WTC11 (cell line): ENCODE results near the gene GPER1. TPM values are rescaled to one million over a fixed set of nuclear protein-coding genes. Genes with fewer than 3 reads are reported as not detected.

Experiments used
- ATAC-seq: fragments of 200-7000 bp; cut with Tn5 transposase; 2 replicates; pipeline ENCODE4 v1.10.0; 2021; ENCODE audit warnings: mild to moderate bottlenecking, moderate library complexity
- CTCF ChIA-PET: fragments of 300-600 bp; sonication (Branson Sonifier 250); formaldehyde crosslinking; loops from one replicate; lab custom pipeline; 2021; ENCODE audit warnings: antibody characterized with exemption; lab: Charles Lee
- POLR2A ChIA-PET: fragments of 350-600 bp; sonication (Branson Sonifier 250); formaldehyde crosslinking; loops from one replicate; lab custom pipeline; 2021; ENCODE audit warnings: antibody characterized with exemption; lab: Charles Lee
- DNase-seq: peaks from one replicate; pipeline ENCODE4 v3.0.0; 2021; ENCODE audit warnings: low spot score
- H3K27ac Mint-ChIP-seq: 2 replicates; pipeline ENCODE4 v1.8.0; 2021; ENCODE audit warnings: mixed read lengths
- H3K27me3 Mint-ChIP-seq: 2 replicates; pipeline ENCODE4 v1.8.0; 2021; ENCODE audit warnings: low read depth, mild to moderate bottlenecking, moderate library complexity, mixed read lengths
- H3K36me3 Mint-ChIP-seq: 2 replicates; pipeline ENCODE4 v1.8.0; 2021; ENCODE audit warnings: mixed read lengths
- H3K4me1 Mint-ChIP-seq: 2 replicates; pipeline ENCODE4 v1.8.0; 2022; ENCODE audit warnings: mixed read lengths
- H3K4me3 Mint-ChIP-seq: 2 replicates; pipeline ENCODE4 v1.8.0; 2021; ENCODE audit warnings: mild to moderate bottlenecking, moderate library complexity, mixed read lengths
- H3K9me3 Mint-ChIP-seq: 2 replicates; pipeline ENCODE4 v1.8.0; 2021; ENCODE audit warnings: mixed read lengths
- AFF4 ChIP-seq: sonication (generic); formaldehyde crosslinking; IDR thresholded peaks from 2 replicates; pipeline ENCODE4 v1.8.1; 2023; ENCODE audit warnings: mild to moderate bottlenecking, missing genetic modification reagents, borderline replicate concordance
- CTCF ChIP-seq: fragments of 200-600 bp; IDR thresholded peaks from 2 replicates; pipeline ENCODE4 v1.8.0; 2022; ENCODE audit warnings: antibody characterized with exemption
- EMX1 ChIP-seq: fragments of 250-450 bp; sonication (Bioruptor Pico); IDR thresholded peaks from 2 replicates; pipeline ENCODE4 v1.8.0; 2021; ENCODE audit warnings: mild to moderate bottlenecking
- FOXJ3 ChIP-seq: sonication (generic); formaldehyde crosslinking; IDR thresholded peaks from 2 replicates; pipeline ENCODE4 v1.9.0; 2021; ENCODE audit warnings: missing genetic modification reagents, mild to moderate bottlenecking, borderline replicate concordance
- FOXK1 ChIP-seq: sonication (generic); formaldehyde crosslinking; IDR thresholded peaks from 2 replicates; pipeline ENCODE4 v1.8.0; 2022; ENCODE audit warnings: mild to moderate bottlenecking, moderate library complexity, missing genetic modification reagents
- GABPB1 ChIP-seq: sonication (generic); formaldehyde crosslinking; IDR thresholded peaks from 2 replicates; pipeline ENCODE4 v1.8.1; 2023; ENCODE audit warnings: mild to moderate bottlenecking, missing genetic modification reagents
- MAX ChIP-seq: sonication (generic); formaldehyde crosslinking; IDR thresholded peaks from 2 replicates; pipeline ENCODE4 v1.8.0; 2022; ENCODE audit warnings: mild to moderate bottlenecking, missing genetic modification reagents
- RORB ChIP-seq: fragments of 250-450 bp; sonication (Bioruptor Pico); IDR thresholded peaks from 2 replicates; pipeline ENCODE4 v1.9.0; 2021; ENCODE audit warnings: mild to moderate bottlenecking
- ZNF317 ChIP-seq: sonication (generic); formaldehyde crosslinking; IDR thresholded peaks from 2 replicates; pipeline ENCODE4 v1.8.1; 2023; ENCODE audit warnings: low read depth, mild to moderate bottlenecking, moderate library complexity, missing genetic modification reagents, borderline replicate concordance
- ZNF425 ChIP-seq: fragments of 250-450 bp; sonication (Bioruptor Pico); conservative IDR thresholded peaks from 2 replicates; pipeline ENCODE4 v1.9.0; 2021; ENCODE audit warnings: mild to moderate bottlenecking
- total RNA-seq: library from RNA; stranded (reverse); gene quantifications from 3 replicates; pipeline ENCODE4 v1.2.3, GENCODE V29; 2021
- TF ChIP-seq, protein P1 (sequence below): sonication (generic); formaldehyde crosslinking; conservative IDR thresholded peaks from 2 replicates; pipeline ENCODE4 v1.8.1; 2023; ENCODE audit warnings: mild to moderate bottlenecking, low read depth, missing genetic modification reagents, moderate library complexity
- TF ChIP-seq, protein P2 (sequence below): sonication (generic); formaldehyde crosslinking; IDR thresholded peaks from 2 replicates; pipeline ENCODE4 v1.8.0; 2023; ENCODE audit warnings: missing genetic modification reagents, mild to moderate bottlenecking, borderline replicate concordance

The GPER1 gene
- total RNA-seq, 1 experiment from 2014 or later: 0.28 TPM

- POLR2A ChIA-PET: no interaction called here
- Mint-ChIP-seq H3K36me3 (no peaks in the 10 kb centered on the region), H3K27ac (peak overlapping the region; percentile 66), H3K27me3 (no peaks in the 10 kb centered on the region), H3K4me3 (no peak overlapping the region), H3K9me3 (no peaks in the 10 kb centered on the region), H3K4me1 (peaks cover 24% of the 10 kb centered on the region)
- DNase-seq (no peak), ATAC-seq (no peak)
- no peak for TF ChIP-seq ZNF425 (CRISPR knock-in tag)
- TF ChIP-seq ZNF317 (CRISPR knock-in tag): no peak
- TF ChIP-seq GABPB1 (CRISPR knock-in tag): no peak
- no peak for TF ChIP-seq EMX1 (CRISPR knock-in tag)
- TF ChIP-seq FOXJ3: no peak
- no peak for TF ChIP-seq RORB (CRISPR knock-in tag)
- TF ChIP-seq, protein P1, sequence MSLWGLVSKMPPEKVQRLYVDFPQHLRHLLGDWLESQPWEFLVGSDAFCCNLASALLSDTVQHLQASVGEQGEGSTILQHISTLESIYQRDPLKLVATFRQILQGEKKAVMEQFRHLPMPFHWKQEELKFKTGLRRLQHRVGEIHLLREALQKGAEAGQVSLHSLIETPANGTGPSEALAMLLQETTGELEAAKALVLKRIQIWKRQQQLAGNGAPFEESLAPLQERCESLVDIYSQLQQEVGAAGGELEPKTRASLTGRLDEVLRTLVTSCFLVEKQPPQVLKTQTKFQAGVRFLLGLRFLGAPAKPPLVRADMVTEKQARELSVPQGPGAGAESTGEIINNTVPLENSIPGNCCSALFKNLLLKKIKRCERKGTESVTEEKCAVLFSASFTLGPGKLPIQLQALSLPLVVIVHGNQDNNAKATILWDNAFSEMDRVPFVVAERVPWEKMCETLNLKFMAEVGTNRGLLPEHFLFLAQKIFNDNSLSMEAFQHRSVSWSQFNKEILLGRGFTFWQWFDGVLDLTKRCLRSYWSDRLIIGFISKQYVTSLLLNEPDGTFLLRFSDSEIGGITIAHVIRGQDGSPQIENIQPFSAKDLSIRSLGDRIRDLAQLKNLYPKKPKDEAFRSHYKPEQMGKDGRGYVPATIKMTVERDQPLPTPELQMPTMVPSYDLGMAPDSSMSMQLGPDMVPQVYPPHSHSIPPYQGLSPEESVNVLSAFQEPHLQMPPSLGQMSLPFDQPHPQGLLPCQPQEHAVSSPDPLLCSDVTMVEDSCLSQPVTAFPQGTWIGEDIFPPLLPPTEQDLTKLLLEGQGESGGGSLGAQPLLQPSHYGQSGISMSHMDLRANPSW (CRISPR knock-in tag): no peak
- no peak for TF ChIP-seq CTCF
- TF ChIP-seq, protein P2, sequence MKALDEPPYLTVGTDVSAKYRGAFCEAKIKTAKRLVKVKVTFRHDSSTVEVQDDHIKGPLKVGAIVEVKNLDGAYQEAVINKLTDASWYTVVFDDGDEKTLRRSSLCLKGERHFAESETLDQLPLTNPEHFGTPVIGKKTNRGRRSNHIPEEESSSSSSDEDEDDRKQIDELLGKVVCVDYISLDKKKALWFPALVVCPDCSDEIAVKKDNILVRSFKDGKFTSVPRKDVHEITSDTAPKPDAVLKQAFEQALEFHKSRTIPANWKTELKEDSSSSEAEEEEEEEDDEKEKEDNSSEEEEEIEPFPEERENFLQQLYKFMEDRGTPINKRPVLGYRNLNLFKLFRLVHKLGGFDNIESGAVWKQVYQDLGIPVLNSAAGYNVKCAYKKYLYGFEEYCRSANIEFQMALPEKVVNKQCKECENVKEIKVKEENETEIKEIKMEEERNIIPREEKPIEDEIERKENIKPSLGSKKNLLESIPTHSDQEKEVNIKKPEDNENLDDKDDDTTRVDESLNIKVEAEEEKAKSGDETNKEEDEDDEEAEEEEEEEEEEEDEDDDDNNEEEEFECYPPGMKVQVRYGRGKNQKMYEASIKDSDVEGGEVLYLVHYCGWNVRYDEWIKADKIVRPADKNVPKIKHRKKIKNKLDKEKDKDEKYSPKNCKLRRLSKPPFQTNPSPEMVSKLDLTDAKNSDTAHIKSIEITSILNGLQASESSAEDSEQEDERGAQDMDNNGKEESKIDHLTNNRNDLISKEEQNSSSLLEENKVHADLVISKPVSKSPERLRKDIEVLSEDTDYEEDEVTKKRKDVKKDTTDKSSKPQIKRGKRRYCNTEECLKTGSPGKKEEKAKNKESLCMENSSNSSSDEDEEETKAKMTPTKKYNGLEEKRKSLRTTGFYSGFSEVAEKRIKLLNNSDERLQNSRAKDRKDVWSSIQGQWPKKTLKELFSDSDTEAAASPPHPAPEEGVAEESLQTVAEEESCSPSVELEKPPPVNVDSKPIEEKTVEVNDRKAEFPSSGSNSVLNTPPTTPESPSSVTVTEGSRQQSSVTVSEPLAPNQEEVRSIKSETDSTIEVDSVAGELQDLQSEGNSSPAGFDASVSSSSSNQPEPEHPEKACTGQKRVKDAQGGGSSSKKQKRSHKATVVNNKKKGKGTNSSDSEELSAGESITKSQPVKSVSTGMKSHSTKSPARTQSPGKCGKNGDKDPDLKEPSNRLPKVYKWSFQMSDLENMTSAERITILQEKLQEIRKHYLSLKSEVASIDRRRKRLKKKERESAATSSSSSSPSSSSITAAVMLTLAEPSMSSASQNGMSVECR (CRISPR knock-in tag): no peak
- TF ChIP-seq MAX (CRISPR knock-in tag): no peak
- no peak for TF ChIP-seq AFF4
- no peak for TF ChIP-seq FOXK1 (CRISPR knock-in tag)
- CTCF ChIA-PET: interaction anchor here (0.5 to 5.9 kb wide), 4 partner anchors 15 to 159 kb away, joined by 3 to 27 read pairs (median 16); no protein-coding TSS in a partner anchor
These were observed 36.8 kb upstream of the GPER1 start for GRCh38 chr7:1050956-1051690.
